ENCODE measurements around the gene SIK1.
"Not testable (repeated sequence)": the region's sequence is repeated elsewhere in the genome, so short reads cannot be mapped to it uniquely, and the experiment has no call there.

DNA sequence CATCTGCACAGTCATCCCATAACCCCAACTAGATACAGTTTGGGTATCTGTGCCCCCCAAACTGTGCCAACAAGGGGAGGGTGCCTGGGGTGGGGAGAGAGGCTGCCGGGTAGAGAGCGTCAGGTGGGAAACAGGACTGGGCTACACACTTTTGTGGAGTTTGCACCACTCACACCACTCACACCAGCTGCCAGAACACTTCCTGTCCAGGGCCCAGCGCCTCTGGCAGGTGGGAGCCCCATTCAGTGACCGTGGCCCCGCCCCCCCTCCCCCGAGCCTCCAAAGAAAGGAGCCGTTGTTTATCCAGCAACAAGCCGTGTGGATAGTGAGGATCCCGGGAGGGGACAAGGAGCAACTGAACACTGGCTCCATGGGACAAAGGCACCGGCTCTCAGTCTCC is 44.0 kb downstream of the SIK1 start:
- not testable (repeated sequence) for TF ChIP-seq EZH2 (IDR thresholded peaks at IDR 0.05); POLR2AphosphoS5 (IDR thresholded peaks at IDR 0.05; ENCODE audit: borderline replicate concordance, low read depth, low read length); FOXP2 (optimal IDR thresholded peaks at IDR 0.05; ENCODE audit: control extremely low read depth, extremely low read length, insufficient read depth)

All from SK-N-MC (cell line).